ENCODE data around the gene LIMS2.

LIMS2 gene

GRCh38 chr2:127628767-127629614 is 46.3 kb downstream of the LIMS2 start:
- DNase-seq (ENCODE audit: extremely low read depth, low read depth) = no peak
- no peak for TF ChIP-seq CTCF (IDR thresholded peaks at IDR 0.05; ENCODE audit: low read depth, low read length)

- DNase-seq (ENCODE audit: extremely low read depth, low read depth) = no peak
Observed at GRCh38 chr2:127627740-127628571, 47.4 kb downstream of the LIMS2 start.

GRCh38 chr2:127626917-127627739 is 48.2 kb downstream of the LIMS2 start:
- no peak for TF ChIP-seq CTCF (IDR thresholded peaks at IDR 0.05; ENCODE audit: low read depth, low read length)
- no peak for DNase-seq (ENCODE audit: extremely low read depth, low read depth)

More at GRCh38 chr2:127627740-127628571, 47.4 kb downstream of the LIMS2 start:
- TF ChIP-seq CTCF (IDR thresholded peaks at IDR 0.05; ENCODE audit: low read depth, low read length) = no peak

- DNase-seq (ENCODE audit: extremely low read depth, low read depth) = no peak
- no peak for TF ChIP-seq CTCF (IDR thresholded peaks at IDR 0.05; ENCODE audit: low read depth, low read length)
Observed at GRCh38 chr2:127626175-127626574, 49.2 kb downstream of the LIMS2 start.

- no peak for TF ChIP-seq CTCF (IDR thresholded peaks at IDR 0.05; ENCODE audit: low read depth, low read length)
- no peak for DNase-seq (ENCODE audit: extremely low read depth, low read depth)
Observed at GRCh38 chr2:127625572-127625951, 49.8 kb downstream of the LIMS2 start.

- no peak for DNase-seq (ENCODE audit: extremely low read depth, low read depth)
Observed at GRCh38 chr2:127624756-127625571, 50.4 kb downstream of the LIMS2 start.

More at GRCh38 chr2:127624756-127625571, 50.4 kb downstream of the LIMS2 start:
- TF ChIP-seq CTCF (IDR thresholded peaks at IDR 0.05; ENCODE audit: low read depth, low read length) = no peak

All from AG09319 (cell line).